ENCODE data around the gene PRKCA.
A peak's percentile ranks its signal among the peaks of the same experiment; 100 is the strongest.
"Not testable (repeated sequence)": the region's sequence is repeated elsewhere in the genome, so short reads cannot be mapped to it uniquely, and the experiment has no call there.

PRKCA gene

DNA sequence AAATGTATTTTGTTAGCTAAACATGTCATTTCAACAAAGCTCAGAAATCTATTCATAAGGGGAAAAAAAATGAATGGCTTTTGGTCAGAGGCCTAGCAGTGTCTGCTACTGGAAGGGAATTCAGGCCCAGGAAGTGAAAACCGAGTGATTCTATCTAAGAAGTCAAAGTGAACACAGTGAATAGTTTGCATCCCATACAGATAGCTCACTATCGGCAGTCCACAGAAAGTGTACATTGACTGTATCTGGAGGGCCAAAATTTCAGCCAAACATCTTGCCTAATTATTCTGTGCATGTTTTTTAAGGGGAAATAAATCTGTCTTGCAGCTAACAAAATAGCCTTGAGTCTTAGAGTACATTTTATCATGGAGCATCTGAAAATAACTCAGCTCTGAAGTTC lies 318.1 kb downstream of the PRKCA start:
- Histone ChIP-seq H3K9me3 (ENCODE audit: insufficient read depth, low read length) (no peaks in the 10 kb centered on the region), H3K4me2 (ENCODE audit: low read length) (no peak overlapping the region), H3K27ac (ENCODE audit: low read length) (no peak overlapping the region), H3K9ac (ENCODE audit: low read length) (no peak overlapping the region), H2AFZ (ENCODE audit: low read depth, low read length) (no peak overlapping the region), H3K4me3 (ENCODE audit: low read length) (no peak overlapping the region), H3K79me2 (ENCODE audit: low read length) (no peaks in the 10 kb centered on the region), H3K27me3 (ENCODE audit: low read depth, low read length) (peaks cover 21% of the 10 kb centered on the region), H4K20me1 (ENCODE audit: insufficient read depth, low read length) (no peaks in the 10 kb centered on the region), H3K36me3 (replicated peaks; ENCODE audit: low read depth, low read length) (no peaks in the 10 kb centered on the region), H3K4me1 (ENCODE audit: low read length) (no peaks in the 10 kb centered on the region)
- TF ChIP-seq EZH2phosphoT487 (IDR thresholded peaks at IDR 0.05; ENCODE audit: low read depth), result no peak
- TF ChIP-seq, protein P1, sequence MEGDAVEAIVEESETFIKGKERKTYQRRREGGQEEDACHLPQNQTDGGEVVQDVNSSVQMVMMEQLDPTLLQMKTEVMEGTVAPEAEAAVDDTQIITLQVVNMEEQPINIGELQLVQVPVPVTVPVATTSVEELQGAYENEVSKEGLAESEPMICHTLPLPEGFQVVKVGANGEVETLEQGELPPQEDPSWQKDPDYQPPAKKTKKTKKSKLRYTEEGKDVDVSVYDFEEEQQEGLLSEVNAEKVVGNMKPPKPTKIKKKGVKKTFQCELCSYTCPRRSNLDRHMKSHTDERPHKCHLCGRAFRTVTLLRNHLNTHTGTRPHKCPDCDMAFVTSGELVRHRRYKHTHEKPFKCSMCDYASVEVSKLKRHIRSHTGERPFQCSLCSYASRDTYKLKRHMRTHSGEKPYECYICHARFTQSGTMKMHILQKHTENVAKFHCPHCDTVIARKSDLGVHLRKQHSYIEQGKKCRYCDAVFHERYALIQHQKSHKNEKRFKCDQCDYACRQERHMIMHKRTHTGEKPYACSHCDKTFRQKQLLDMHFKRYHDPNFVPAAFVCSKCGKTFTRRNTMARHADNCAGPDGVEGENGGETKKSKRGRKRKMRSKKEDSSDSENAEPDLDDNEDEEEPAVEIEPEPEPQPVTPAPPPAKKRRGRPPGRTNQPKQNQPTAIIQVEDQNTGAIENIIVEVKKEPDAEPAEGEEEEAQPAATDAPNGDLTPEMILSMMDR (IDR thresholded peaks at IDR 0.05; ENCODE audit: low read depth, low read length), result no peak

DNA sequence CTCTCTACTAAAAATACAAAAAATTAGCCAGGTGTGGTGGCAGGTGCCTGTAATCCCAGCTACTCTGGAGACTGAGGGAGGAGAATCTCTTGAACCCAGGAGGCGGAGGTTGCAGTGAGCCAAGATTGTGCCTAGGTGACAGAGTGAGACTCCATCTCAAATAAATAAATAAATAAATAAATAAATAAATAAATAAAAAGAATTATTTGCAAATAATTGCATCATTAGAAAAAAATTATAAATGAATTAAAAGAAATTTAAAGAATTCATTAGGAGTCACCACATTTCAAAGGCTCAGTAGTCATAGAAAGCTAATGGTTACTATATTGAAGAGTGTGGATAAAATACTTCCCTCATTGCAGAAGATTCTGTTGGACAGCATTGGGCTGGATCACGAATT lies 322.2 kb downstream of the PRKCA start:
- H3K4me3 ChIP-seq (ENCODE audit: low read length); H4K20me1 ChIP-seq (ENCODE audit: insufficient read depth, low read length); H3K4me1 ChIP-seq (ENCODE audit: low read length); H3K4me2 ChIP-seq (ENCODE audit: low read length); H3K36me3 ChIP-seq (replicated peaks; ENCODE audit: low read depth, low read length); H2AFZ ChIP-seq (ENCODE audit: low read depth, low read length); H3K9ac ChIP-seq (ENCODE audit: low read length); H3K79me2 ChIP-seq (ENCODE audit: low read length); H3K9me3 ChIP-seq (ENCODE audit: insufficient read depth, low read length); H3K27ac ChIP-seq (ENCODE audit: low read length): not testable (repeated sequence)
- peaks cover 36% of the 10 kb centered on the region for H3K27me3 ChIP-seq (ENCODE audit: low read depth, low read length)

DNA sequence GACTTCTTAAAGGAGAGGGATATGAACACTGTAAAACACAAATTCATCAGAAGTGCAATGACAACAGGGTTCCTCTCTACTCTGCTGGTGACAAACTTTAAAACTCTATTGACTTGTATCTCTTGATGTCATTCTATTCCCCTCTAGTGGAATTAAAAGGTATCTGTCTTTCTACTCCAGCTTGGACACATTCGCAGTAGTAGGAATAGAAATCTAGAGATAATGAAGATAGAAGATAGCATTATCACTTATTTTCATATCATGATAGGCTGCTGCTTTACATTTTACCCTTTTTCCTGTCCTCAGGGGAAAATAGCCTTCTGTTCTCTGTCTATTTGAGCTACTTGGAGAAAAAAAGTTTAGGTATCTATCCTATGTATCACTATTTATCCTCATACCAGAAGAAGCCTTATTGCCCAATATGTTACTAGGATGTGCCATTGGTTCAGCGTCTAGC lies 322.9 kb downstream of the PRKCA start:
- Histone ChIP-seq H3K36me3 (replicated peaks; ENCODE audit: low read depth, low read length) (no peaks in the 10 kb centered on the region), H3K79me2 (ENCODE audit: low read length) (no peaks in the 10 kb centered on the region), H3K27me3 (ENCODE audit: low read depth, low read length) (peaks cover 41% of the 10 kb centered on the region), H4K20me1 (ENCODE audit: insufficient read depth, low read length) (no peaks in the 10 kb centered on the region), H3K4me3 (ENCODE audit: low read length) (no peak overlapping the region), H3K4me1 (ENCODE audit: low read length) (no peaks in the 10 kb centered on the region), H3K27ac (ENCODE audit: low read length) (no peak overlapping the region), H3K4me2 (ENCODE audit: low read length) (no peak overlapping the region), H3K9me3 (ENCODE audit: insufficient read depth, low read length) (no peaks in the 10 kb centered on the region), H2AFZ (ENCODE audit: low read depth, low read length) (no peak overlapping the region), H3K9ac (ENCODE audit: low read length) (no peak overlapping the region)
- TF ChIP-seq EZH2phosphoT487 (IDR thresholded peaks at IDR 0.05; ENCODE audit: low read depth), result no peak
- TF ChIP-seq, protein P1 (IDR thresholded peaks at IDR 0.05; ENCODE audit: low read depth, low read length), result peak; percentile 50

DNA sequence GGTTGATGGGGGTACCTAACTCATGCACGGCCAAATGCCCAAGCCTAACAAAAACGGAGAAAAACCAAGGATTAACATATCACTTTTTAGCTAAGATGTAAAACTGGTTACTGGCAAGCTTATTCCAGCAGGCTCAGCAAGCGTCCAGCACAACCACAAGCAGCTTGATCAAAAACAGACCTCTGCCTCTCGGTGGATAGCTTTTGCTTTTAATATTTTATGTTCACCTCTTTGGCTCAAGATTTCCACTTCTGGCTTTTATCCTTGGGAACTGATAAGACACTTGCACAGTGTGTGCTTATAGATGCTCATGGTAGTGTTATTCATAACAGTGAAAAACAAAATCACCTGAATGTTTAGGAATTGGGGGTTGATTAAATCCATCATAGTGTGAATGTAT lies 325.6 kb downstream of the PRKCA start:
- TF ChIP-seq EZH2phosphoT487 (IDR thresholded peaks at IDR 0.05; ENCODE audit: low read depth), result no peak
- TF ChIP-seq, protein P1 (IDR thresholded peaks at IDR 0.05; ENCODE audit: low read depth, low read length), result no peak

DNA sequence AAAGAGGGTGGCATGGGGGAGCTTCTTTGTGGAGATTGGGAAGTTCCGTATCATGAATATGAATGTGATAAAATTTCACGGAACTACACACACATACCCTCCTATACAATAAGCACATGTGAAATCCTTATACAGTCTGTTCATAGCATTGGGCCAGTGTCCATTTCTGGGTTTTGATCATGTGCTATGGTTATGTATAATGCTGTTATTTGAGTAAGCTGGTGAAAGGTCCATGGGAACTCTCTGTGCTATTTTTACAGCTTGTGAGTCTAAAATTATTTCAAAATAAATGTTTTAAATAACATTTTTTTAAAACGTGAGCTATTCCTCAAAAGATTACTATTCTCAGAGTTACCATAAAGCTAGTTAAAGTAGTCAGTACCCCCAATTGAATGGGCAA lies 327.3 kb downstream of the PRKCA start:
- no peaks in the 10 kb centered on the region for H4K20me1 ChIP-seq (ENCODE audit: insufficient read depth, low read length)
- H3K9me3 ChIP-seq (ENCODE audit: insufficient read depth, low read length), result no peaks in the 10 kb centered on the region
- H3K4me2 ChIP-seq (ENCODE audit: low read length), result no peak overlapping the region
- no peak overlapping the region for H3K9ac ChIP-seq (ENCODE audit: low read length)
- no peak overlapping the region for H3K4me3 ChIP-seq (ENCODE audit: low read length)
- no peak overlapping the region for H2AFZ ChIP-seq (ENCODE audit: low read depth, low read length)
- TF ChIP-seq, protein P1 (IDR thresholded peaks at IDR 0.05; ENCODE audit: low read depth, low read length), result no peak
- TF ChIP-seq EZH2phosphoT487 (IDR thresholded peaks at IDR 0.05; ENCODE audit: low read depth), result no peak
- no peaks in the 10 kb centered on the region for H3K36me3 ChIP-seq (replicated peaks; ENCODE audit: low read depth, low read length)
- no peaks in the 10 kb centered on the region for H3K79me2 ChIP-seq (ENCODE audit: low read length)
- H3K27ac ChIP-seq (ENCODE audit: low read length), result no peak overlapping the region
- no peaks in the 10 kb centered on the region for H3K4me1 ChIP-seq (ENCODE audit: low read length)
- H3K27me3 ChIP-seq (ENCODE audit: low read depth, low read length), result peaks cover 50% of the 10 kb centered on the region

More for the DNA sequence above, 325.6 kb downstream of the PRKCA start:
- Histone ChIP-seq H4K20me1 (ENCODE audit: insufficient read depth, low read length) (no peaks in the 10 kb centered on the region), H3K4me1 (ENCODE audit: low read length) (no peaks in the 10 kb centered on the region), H3K4me3 (ENCODE audit: low read length) (no peak overlapping the region), H3K27ac (ENCODE audit: low read length) (no peak overlapping the region), H2AFZ (ENCODE audit: low read depth, low read length) (no peak overlapping the region), H3K9ac (ENCODE audit: low read length) (no peak overlapping the region), H3K27me3 (ENCODE audit: low read depth, low read length) (peaks cover 41% of the 10 kb centered on the region), H3K9me3 (ENCODE audit: insufficient read depth, low read length) (no peaks in the 10 kb centered on the region), H3K36me3 (replicated peaks; ENCODE audit: low read depth, low read length) (no peaks in the 10 kb centered on the region), H3K79me2 (ENCODE audit: low read length) (no peaks in the 10 kb centered on the region), H3K4me2 (ENCODE audit: low read length) (no peak overlapping the region)
